ENCODE results near the gene ZNF860. TPM values are rescaled to one million over a fixed set of nuclear protein-coding genes. Genes with fewer than 3 reads are reported as not detected.

ZNF860 gene
- total and polyA plus RNA-seq, 2 of the 4 experiments (the other 2 are of a cell fraction) = 0.18 to 0.26 TPM

DNA sequence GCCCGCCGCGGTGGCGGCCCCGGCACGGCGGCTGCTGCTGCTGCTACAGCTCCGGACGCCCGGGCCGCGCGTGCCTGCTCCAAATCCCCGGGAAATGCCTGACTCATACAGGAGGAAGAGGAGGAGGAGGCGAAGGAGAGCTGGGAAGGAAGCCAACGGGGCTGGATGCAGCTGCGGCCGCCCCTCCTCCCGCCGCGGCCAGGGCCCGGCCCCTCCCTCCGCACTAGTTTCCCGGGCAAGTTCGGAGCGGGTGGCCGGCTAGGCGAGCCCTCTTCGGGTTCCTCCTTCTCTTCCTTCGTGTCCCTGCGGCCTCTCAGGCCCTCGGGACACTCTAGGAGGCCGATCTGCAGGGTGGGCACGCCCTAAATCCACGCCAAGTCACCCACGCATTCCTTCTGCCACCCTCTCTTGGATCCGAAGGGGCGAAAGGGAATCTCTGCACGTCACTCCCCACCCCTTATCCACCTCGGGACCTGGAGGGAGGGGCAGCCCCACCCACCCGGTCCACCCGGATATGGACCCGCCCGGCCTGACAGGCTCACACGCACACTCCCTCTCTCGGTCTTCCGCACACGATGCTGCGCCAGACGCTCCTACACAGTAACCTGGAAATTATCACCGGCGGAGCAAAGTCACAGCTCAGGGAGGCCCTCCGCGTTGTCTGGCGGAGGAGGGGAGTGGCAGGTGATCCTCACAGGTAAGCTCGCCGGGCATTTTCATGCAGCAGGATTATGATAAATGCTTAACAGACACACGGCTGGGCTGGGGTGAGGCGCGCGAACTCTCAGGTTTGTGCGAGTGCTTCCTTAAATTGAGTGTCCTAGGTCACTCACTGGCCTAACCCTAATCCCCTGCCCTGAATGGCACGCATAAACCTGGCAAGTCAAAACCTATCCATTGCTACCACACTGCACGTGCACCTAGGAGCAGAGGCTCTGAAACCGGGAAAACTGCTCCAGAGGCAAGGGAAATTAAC, at the start of gene ZNF860, which contains the start of gene OSBPL10 (continued):
- TF ChIP-seq, protein P1, sequence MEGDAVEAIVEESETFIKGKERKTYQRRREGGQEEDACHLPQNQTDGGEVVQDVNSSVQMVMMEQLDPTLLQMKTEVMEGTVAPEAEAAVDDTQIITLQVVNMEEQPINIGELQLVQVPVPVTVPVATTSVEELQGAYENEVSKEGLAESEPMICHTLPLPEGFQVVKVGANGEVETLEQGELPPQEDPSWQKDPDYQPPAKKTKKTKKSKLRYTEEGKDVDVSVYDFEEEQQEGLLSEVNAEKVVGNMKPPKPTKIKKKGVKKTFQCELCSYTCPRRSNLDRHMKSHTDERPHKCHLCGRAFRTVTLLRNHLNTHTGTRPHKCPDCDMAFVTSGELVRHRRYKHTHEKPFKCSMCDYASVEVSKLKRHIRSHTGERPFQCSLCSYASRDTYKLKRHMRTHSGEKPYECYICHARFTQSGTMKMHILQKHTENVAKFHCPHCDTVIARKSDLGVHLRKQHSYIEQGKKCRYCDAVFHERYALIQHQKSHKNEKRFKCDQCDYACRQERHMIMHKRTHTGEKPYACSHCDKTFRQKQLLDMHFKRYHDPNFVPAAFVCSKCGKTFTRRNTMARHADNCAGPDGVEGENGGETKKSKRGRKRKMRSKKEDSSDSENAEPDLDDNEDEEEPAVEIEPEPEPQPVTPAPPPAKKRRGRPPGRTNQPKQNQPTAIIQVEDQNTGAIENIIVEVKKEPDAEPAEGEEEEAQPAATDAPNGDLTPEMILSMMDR (conservative IDR thresholded peaks at IDR 0.05; ENCODE audit: low read depth, low read length) = no peak
- TF ChIP-seq RCOR1 (IDR thresholded peaks at IDR 0.05; ENCODE audit: insufficient replicate concordance, low read length) (no peak), POLR2A (IDR thresholded peaks at IDR 0.05; ENCODE audit: low read depth, low read length) (peak; percentile 59), BHLHE40 (IDR thresholded peaks at IDR 0.05; ENCODE audit: low read depth, low read length) (peak; percentile 82), CHD1 (IDR thresholded peaks at IDR 0.05; ENCODE audit: low read depth, low read length) (no peak)

Measured in IMR-90 (cell line).